ENCODE results near the gene PGAP6.
"Not testable (repeated sequence)": the region's sequence is repeated elsewhere in the genome, so short reads cannot be mapped to it uniquely, and the experiment has no call there.

PGAP6 gene

DNA sequence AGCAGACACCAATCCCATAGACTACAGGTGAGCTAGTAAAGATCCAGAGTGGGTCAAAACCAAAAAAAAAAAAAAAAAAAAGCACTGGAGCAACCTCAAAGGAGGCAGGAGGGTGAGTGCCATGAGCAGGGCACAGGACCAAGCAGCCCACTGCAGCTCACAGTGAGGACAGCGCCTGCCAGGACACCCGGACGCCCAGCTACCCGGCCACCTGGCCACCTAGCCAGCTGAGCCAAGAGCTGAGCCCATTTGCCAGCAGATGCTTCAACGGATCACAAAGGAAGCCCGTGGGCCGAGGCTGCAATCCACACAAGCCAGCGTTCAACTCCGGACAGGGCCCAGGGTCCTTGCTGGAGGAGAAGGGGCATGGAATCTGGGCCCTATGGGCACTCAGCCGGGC is 44.3 kb downstream of the PGAP6 start:
- DNase-seq = no peak
- H3K36me3 ChIP-seq = peaks cover 0 to 13% (median 1%) of the 10 kb centered on the region in 3 donors
- no peak overlapping the region for H3K4me3 ChIP-seq
- no peaks in the 10 kb centered on the region for H3K27me3 ChIP-seq
- peaks cover 0 to 8% (median 0%) of the 10 kb centered on the region in 4 donors for H3K4me1 ChIP-seq
- H3K27ac ChIP-seq = no peak overlapping the region
- H3K9me3 ChIP-seq = no peaks in the 10 kb centered on the region
- intact Hi-C loops (cut with DNase I; ENCODE audit: low total_unique reads) = no loop called here
- TF ChIP-seq, protein P1, sequence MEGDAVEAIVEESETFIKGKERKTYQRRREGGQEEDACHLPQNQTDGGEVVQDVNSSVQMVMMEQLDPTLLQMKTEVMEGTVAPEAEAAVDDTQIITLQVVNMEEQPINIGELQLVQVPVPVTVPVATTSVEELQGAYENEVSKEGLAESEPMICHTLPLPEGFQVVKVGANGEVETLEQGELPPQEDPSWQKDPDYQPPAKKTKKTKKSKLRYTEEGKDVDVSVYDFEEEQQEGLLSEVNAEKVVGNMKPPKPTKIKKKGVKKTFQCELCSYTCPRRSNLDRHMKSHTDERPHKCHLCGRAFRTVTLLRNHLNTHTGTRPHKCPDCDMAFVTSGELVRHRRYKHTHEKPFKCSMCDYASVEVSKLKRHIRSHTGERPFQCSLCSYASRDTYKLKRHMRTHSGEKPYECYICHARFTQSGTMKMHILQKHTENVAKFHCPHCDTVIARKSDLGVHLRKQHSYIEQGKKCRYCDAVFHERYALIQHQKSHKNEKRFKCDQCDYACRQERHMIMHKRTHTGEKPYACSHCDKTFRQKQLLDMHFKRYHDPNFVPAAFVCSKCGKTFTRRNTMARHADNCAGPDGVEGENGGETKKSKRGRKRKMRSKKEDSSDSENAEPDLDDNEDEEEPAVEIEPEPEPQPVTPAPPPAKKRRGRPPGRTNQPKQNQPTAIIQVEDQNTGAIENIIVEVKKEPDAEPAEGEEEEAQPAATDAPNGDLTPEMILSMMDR (IDR thresholded peaks at IDR 0.05) = no peak

DNA sequence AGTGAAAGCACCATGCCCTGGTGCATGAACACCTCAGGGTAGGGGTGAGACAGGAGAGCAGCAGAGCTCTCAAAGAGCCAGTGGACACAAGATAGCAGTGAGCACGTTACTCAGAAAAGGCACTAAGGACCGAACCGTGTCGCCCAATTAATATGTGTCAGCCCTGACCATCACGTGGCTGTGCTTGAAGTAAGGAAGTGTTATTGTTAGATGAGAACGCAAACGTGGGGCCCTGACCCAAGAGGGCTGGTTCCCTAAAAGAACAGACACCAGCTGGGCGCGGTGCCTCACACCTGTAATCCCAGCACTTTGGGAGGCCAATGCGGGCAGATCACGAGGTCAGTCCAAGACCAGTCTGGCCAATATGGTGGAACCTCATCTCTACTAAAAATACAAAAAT is 45.5 kb downstream of the PGAP6 start:
- H3K4me3 ChIP-seq = no peak overlapping the region
- intact Hi-C loops (cut with DNase I; ENCODE audit: low total_unique reads) = no loop called here
- TF ChIP-seq, protein P1 (IDR thresholded peaks at IDR 0.05) = no peak
- H3K36me3 ChIP-seq = peaks cover 0 to 5% (median 0%) of the 10 kb centered on the region in 3 donors
- H3K4me1 ChIP-seq = peaks cover 0 to 8% (median 0%) of the 10 kb centered on the region in 4 donors
- H3K9me3 ChIP-seq = no peaks in the 10 kb centered on the region
- no peak overlapping the region for H3K27ac ChIP-seq
- H3K27me3 ChIP-seq = no peaks in the 10 kb centered on the region
- DNase-seq = no peak

DNA sequence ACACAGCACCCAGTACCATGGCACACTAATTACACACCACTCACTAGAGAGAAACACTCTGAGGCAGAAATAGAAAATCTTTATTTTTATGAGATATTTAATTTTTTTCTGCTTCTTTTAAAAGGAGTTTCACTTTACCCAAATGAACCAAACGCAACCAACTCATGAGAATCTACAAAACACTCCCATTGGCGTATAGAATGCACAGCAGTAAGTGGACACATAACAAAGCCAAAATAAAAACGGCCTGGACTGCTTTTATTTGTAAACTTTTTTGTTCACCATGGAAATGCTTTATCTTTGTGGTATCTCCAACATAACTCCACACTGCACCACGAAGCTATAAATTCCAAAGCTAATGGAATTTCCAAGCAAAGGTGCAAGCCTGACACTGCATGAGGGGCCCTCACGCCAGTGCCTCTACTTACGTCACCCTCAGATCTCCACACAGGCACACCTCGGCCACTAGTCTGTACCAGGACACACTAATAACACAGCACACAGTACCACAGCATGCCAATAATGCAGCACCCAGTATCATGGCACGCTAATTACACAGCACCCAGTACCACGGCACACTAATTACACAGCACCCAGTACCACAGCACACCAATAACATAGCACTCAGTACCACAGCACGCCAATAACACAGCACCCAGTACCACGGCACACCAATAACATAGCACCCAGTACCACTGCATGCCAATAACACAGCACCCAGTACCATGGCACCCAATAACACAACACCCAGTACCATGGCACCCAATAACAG is 46.7 kb downstream of the PGAP6 start:
- intact Hi-C loops (cut with DNase I; ENCODE audit: low total_unique reads); H3K4me3 ChIP-seq; H3K27ac ChIP-seq; DNase-seq; H3K9me3 ChIP-seq; H3K36me3 ChIP-seq; H3K4me1 ChIP-seq; H3K27me3 ChIP-seq: not testable (repeated sequence)

DNA sequence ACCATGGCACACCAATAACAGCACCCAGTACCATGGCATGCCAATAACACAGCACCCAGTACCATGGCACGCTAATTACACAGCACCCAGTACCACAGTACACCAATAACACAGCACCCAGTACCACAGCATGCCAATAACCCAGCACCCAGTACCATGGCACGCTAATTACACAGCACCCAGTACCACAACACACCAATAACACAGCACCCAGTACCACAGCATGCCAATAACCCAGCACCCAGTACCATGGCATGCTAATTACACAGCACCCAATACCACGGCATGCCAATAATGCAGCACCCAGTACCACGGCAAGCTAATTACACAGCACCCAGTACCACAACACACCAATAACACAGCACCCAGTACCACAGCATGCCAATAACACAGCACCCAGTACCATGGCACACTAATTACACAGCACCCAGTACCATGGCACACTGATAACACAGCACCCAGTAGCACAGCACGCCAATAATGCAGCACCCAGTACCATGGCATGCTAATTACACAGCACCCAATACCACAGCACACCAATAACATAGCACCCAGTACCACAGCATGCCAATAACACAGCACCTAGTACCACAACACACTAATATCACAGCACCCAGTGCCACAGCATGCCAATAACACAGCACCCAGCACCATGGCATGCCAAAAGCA is 47.5 kb downstream of the PGAP6 start:
- H3K36me3 ChIP-seq; H3K9me3 ChIP-seq; H3K27ac ChIP-seq; H3K4me1 ChIP-seq; DNase-seq; H3K27me3 ChIP-seq; H3K4me3 ChIP-seq; intact Hi-C loops (cut with DNase I; ENCODE audit: low total_unique reads): not testable (repeated sequence)

DNA sequence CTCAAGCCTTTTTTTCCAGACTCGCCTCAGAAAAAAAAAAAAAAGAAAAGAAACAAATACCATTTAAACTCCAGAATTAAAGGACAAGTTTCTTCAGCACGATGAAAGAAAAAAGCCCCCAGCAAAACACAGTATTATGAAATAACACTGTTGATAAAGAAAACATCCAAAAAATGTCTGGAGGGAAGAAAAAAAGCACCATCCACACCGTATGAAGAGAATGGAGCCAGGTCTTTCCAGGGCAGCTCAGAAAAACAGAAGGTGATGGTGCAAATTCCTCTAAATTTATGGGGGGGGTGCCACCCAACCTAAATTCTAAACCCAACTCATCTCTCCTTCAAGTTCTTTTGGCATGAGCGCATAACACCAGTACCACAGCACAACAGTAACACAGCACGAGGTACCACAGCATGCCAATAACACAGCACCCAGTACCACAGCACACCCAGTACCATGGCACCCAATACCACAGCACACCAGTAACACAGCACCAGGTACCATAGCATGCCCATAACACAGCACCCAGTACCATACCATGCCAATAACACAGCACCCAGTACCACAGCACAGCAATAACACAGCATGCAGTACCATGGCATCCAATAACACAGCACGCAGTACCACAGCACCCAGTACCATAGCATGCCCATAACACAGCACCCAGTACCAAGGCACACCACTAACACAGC is 48.2 kb downstream of the PGAP6 start:
- intact Hi-C loops (cut with DNase I; ENCODE audit: low total_unique reads) = no loop called here
- H3K4me1 ChIP-seq = peaks cover 0 to 10% (median 4%) of the 10 kb centered on the region in 4 donors

DNA sequence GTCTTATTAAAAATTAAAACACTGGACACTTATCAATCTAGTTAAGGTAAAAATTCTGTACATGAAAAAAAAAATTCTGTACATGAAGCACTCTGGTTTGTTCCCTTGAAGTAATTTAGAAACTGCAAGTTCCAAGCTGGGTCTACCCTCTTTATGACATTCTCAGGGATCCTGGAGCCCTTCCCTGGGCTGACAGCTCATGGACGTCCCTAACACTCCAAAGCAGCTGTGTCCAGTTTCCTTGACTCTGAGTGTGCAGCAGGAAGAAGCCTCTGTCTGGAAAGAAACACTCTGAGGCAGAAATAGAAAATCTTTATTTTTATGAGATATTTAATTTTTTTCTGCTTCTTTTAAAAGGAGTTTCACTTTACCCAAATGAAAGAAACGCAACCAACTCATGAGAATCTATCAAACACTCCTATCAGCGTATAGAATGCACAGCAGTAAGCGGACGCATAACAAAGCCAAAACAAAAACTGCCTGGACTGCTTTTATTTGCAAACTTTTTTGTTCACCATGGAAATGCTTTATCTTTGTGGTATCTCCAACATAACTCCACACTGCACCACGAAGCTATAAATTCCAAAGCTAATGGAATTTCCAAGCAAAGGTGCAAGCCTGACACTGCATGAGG is 50.5 kb downstream of the PGAP6 start:
- H3K4me3 ChIP-seq; intact Hi-C loops (cut with DNase I; ENCODE audit: low total_unique reads); H3K27ac ChIP-seq; H3K27me3 ChIP-seq; H3K36me3 ChIP-seq; H3K9me3 ChIP-seq; DNase-seq: not testable (repeated sequence)
- H3K4me1 ChIP-seq = peaks cover 0 to 23% (median 17%) of the 10 kb centered on the region in 4 donors

More for the DNA sequence above, 48.2 kb downstream of the PGAP6 start:
- no peaks in the 10 kb centered on the region for H3K9me3 ChIP-seq
- no peaks in the 10 kb centered on the region for H3K27me3 ChIP-seq
- H3K4me3 ChIP-seq = no peak overlapping the region
- H3K36me3 ChIP-seq = no peaks in the 10 kb centered on the region
- DNase-seq = no peak
- no peak overlapping the region for H3K27ac ChIP-seq
- TF ChIP-seq, protein P1 (IDR thresholded peaks at IDR 0.05) = no peak
